GM12878 (cell line): ENCODE measurements around the gene LTK. TPM values are rescaled to one million over a fixed set of nuclear protein-coding genes. Genes with fewer than 3 reads are reported as not detected.

Source experiments
- ATAC-seq: fragments of 200-7000 bp; cut with Tn5 transposase; 3 replicates; pipeline ENCODE4 v1.9.1; 2020; ENCODE audit warnings: mild to moderate bottlenecking, moderate library complexity
- BruUV-seq: library from RNA; stranded (reverse); fragments of 400-500 nt; replicated peaks from 2 replicates; lab custom pipeline; 2021; lab: Mats Ljungman, UMichigan
- CTCF ChIA-PET: fragments of 300-600 bp; sonication (Branson Sonifier 250); formaldehyde crosslinking; extraction: SDS; loops from one replicate; lab custom pipeline; 2021; ENCODE audit warnings: inconsistent platforms; lab: Yijun Ruan, JAX
- POLR2A ChIA-PET: fragments of 350-600 bp; formaldehyde crosslinking; extraction: SDS; loops from one replicate; lab custom pipeline; 2021; ENCODE audit warnings: inconsistent platforms; lab: Charles Lee
- RAD21 ChIA-PET: fragments of 300-600 bp; sonication (Branson Sonifier 250); formaldehyde crosslinking; loops from one replicate; lab custom pipeline; 2023; ENCODE audit warnings: antibody characterized with exemption; ENCODE audit not compliant: unreplicated experiment; lab: Charles Lee
- SMC1A ChIA-PET: fragments of 300-600 bp; sonication (Branson Sonifier 250); formaldehyde crosslinking; loops from one replicate; lab custom pipeline; 2023; ENCODE audit not compliant: unreplicated experiment, uncharacterized antibody; lab: Charles Lee
- DNase-seq: peaks from one replicate; pipeline ENCODE4 v3.0.0-alpha.2; 2011; ENCODE audit warnings: low read depth, low spot score
- FAIRE-seq: peaks from 3 replicates; lab custom pipeline; 2011; peaks lifted over from hg19 to GRCh38; lab: Jason Lieb, UNC
- H2AFZ ChIP-seq: 2 replicates; pipeline ENCODE4 v1.6.0; 2011; ENCODE audit warnings: low read depth, low read length, control low read depth; ENCODE audit not compliant: control insufficient read depth
- H3K27ac ChIP-seq: 2 replicates; pipeline ENCODE4 v1.5.1; 2011; ENCODE audit warnings: control low read depth; ENCODE audit not compliant: control insufficient read depth, insufficient read depth
- H3K27me3 ChIP-seq, 2 experiments: replicated peaks in 1 of 2; 2 replicates each; pipeline versions ENCODE4 v1.6.0 to v1.6.1; 2011; ENCODE audit warnings: low read length in 1 of 2; ENCODE audit not compliant: control insufficient read depth in 2 of 2, insufficient read depth in 2 of 2
- H3K36me3 ChIP-seq, 2 experiments: 2 replicates each; pipeline ENCODE4 v1.5.1; 2011; ENCODE audit warnings: low read length in 1 of 2; ENCODE audit not compliant: control insufficient read depth in 2 of 2, insufficient read depth in 2 of 2
- H3K4me1 ChIP-seq: 2 replicates; pipeline ENCODE4 v1.6.1; 2011; ENCODE audit warnings: mild to moderate bottlenecking, low read length, moderate library complexity, mixed read lengths; ENCODE audit not compliant: control insufficient read depth, insufficient read depth
- H3K4me2 ChIP-seq: 2 replicates; pipeline ENCODE4 v1.6.0; 2011; ENCODE audit warnings: control low read depth; ENCODE audit not compliant: control insufficient read depth, insufficient read depth
- H3K4me3 ChIP-seq: fragments of 200-600 bp; sonication (generic); 2 replicates; pipeline ENCODE4 v1.5.1; 2016
- H3K79me2 ChIP-seq: 2 replicates; pipeline ENCODE4 v1.6.0; 2011; ENCODE audit warnings: low read length; ENCODE audit not compliant: control insufficient read depth, insufficient read depth
- H3K9ac ChIP-seq: 2 replicates; pipeline ENCODE4 v1.8.0; 2011; ENCODE audit warnings: low read length, control low read depth, mixed read lengths; ENCODE audit not compliant: control insufficient read depth, insufficient read depth
- H3K9me3 ChIP-seq: replicated peaks from 3 replicates; pipeline ENCODE4 v1.5.1; 2011; ENCODE audit warnings: mild to moderate bottlenecking, low read length; ENCODE audit not compliant: control insufficient read depth, insufficient read depth
- H4K20me1 ChIP-seq: 2 replicates; pipeline ENCODE4 v1.6.0; 2011; ENCODE audit not compliant: control insufficient read depth, insufficient read depth
- BCL11A ChIP-seq: IDR thresholded peaks from 2 replicates; pipeline ENCODE4 v1.6.1; 2011; ENCODE audit warnings: low read depth, low read length
- CBFB ChIP-seq: IDR thresholded peaks from 2 replicates; pipeline ENCODE4 v1.6.1; 2016; ENCODE audit warnings: antibody characterized with exemption, low read depth
- ESRRA ChIP-seq: IDR thresholded peaks from 2 replicates; pipeline ENCODE4 v1.6.1; 2012; ENCODE audit warnings: mild to moderate bottlenecking, low read length, improper control_type of control experiment
- EZH2 ChIP-seq: IDR thresholded peaks from 2 replicates; pipeline ENCODE4 v1.6.1; 2012; ENCODE audit warnings: low read depth, mild to moderate bottlenecking, control low read depth, inconsistent platforms, low read length, borderline replicate concordance; ENCODE audit not compliant: control insufficient read depth
- FOXM1 ChIP-seq: IDR thresholded peaks from 2 replicates; pipeline ENCODE4 v1.6.1; 2012; ENCODE audit warnings: low read depth, mild to moderate bottlenecking, inconsistent platforms, low read length, moderate library complexity
- MTA2 ChIP-seq: fragments of 450-650 bp; IDR thresholded peaks from 2 replicates; pipeline ENCODE4 v1.6.1; 2016; ENCODE audit warnings: low read depth, mild to moderate bottlenecking, moderate library complexity
- POLR2A ChIP-seq: IDR thresholded peaks from 2 replicates; pipeline ENCODE4 v1.6.1; 2011; ENCODE audit warnings: low read depth, mild to moderate bottlenecking, low read length
- RAD21 ChIP-seq: IDR thresholded peaks from 2 replicates; pipeline ENCODE4 v1.6.1; 2011; ENCODE audit warnings: mild to moderate bottlenecking, low read depth, low read length, moderate library complexity; ENCODE audit not compliant: insufficient read depth
- STAT3 ChIP-seq: IDR thresholded peaks from 2 replicates; pipeline ENCODE4 v1.6.1; 2011; ENCODE audit warnings: low read depth, low read length, improper control_type of control experiment
- TCF12 ChIP-seq: IDR thresholded peaks from 2 replicates; pipeline ENCODE4 v1.6.1; 2011; ENCODE audit warnings: low read depth, mild to moderate bottlenecking, low read length
- WGBS: methylation state at CpG from one replicate; pipeline ENCODE4 v1.1.6; 2016; ENCODE audit warnings: low lambda C conversion rate; ENCODE audit not compliant: insufficient replicate concordance, insufficient coverage; ENCODE audit errors: missing lambda C conversion rate; 5-methylcytosine and 5-hydroxymethylcytosine counted together
- in situ Hi-C: fragments of 300-500 bp; cut with MboI; formaldehyde crosslinking; loops from 9 replicates; pipeline ENCODE4 v1.14.3; 2018; ENCODE audit warnings: mixed read lengths
- intact Hi-C: fragments of 100-400 bp; cut with micrococcal nuclease; formaldehyde crosslinking; loops from one replicate; pipeline ENCODE4 v1.14.2; 2022; ENCODE audit not compliant: unreplicated experiment
- polyA plus RNA-seq, 11 experiments: library from polyadenylated mRNA; depleted of rRNA in 4 of 11; unstranded in 6 of 11; stranded (reverse) in 5 of 11; fragments of >200 nt; fragmentation: Nextera tagmentation in 4 of 11; fragmentation: Illumina TruSeq in 1 of 11; extraction: Ambion mirVana in 4 of 11; extraction: Trizol in 1 of 11; gene quantifications; 1 replicate in 1 of 11; 2 replicates in 10 of 11; pipeline versions ENCODE4 v1.2.1 to v1.2.3, GENCODE V29; 2011 to 2016; ENCODE audit warnings: inconsistent platforms in 2 of 11, missing spikeins in 2 of 11, low read depth in 1 of 11
- total RNA-seq, 4 experiments: library from RNA; depleted of rRNA in 3 of 4; stranded (reverse); fragments of >200 nt in 3 of 4; fragmentation: Illumina TruSeq in 1 of 4; extraction: Trizol in 1 of 4; gene quantifications; 2 replicates each; pipeline versions ENCODE4 v1.2.1 to v1.2.3, GENCODE V29; 2013 to 2021
- TF ChIP-seq, protein P1 (sequence below): IDR thresholded peaks from 2 replicates; pipeline ENCODE4 v1.6.1; 2012; ENCODE audit warnings: low read depth, low read length, improper control_type of control experiment
- TF ChIP-seq, protein P2 (sequence below): fragments of 450-650 bp; IDR thresholded peaks from 2 replicates; pipeline ENCODE4 v1.6.1; 2017; ENCODE audit warnings: mild to moderate bottlenecking, moderate library complexity
- TF ChIP-seq, protein P3 (sequence below): IDR thresholded peaks from 2 replicates; pipeline ENCODE4 v1.6.1; 2011; ENCODE audit warnings: low read depth, mild to moderate bottlenecking, low read length, moderate library complexity, borderline replicate concordance; ENCODE audit errors: extremely low read depth
- TF ChIP-seq, protein P4 (sequence below): fragments of 450-650 bp; IDR thresholded peaks from 2 replicates; pipeline ENCODE4 v1.6.1; 2017; ENCODE audit warnings: borderline replicate concordance
- TF ChIP-seq, protein P5 (sequence below): fragments of 450-650 bp; IDR thresholded peaks from 2 replicates; pipeline ENCODE4 v1.6.1; 2017; ENCODE audit warnings: low read depth, mild to moderate bottlenecking, moderate library complexity

The LTK gene
- total and polyA plus RNA-seq, 10 of the 15 experiments (the other 5 are each of a cell fraction or from before 2014, with no cell fraction given) = 0.07 to 0.80 (median 0.20) TPM; not detected in 1

DNA sequence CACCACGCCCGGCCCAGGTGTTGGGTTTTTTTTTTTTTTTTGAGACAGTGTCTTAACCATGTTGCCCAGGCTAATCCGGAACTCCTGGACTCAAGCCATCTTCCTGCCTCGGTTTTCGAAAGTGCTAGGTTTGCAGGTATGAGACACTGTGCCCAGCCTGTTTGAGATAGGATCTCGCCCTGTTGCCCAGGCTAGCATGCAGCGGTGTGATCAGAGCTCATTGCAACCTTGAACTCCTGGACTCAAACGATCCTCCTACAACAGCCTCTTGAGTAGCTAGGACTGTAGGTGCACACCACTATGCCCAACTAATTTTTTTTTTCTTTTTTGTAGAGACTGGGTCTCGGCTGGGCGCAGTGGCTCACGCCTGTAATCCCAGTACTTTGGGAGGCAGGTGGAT lies 40.2 kb downstream of the LTK start:
- ChIA-PET SMC1A (interaction anchor here (1.1 kb wide), 1 partner anchor 9 kb away, joined by 4 read pairs; no protein-coding TSS in a partner anchor), POLR2A (interaction anchor here (0.5 kb wide), 1 partner anchor 221 kb away, joined by 3 read pairs; no protein-coding TSS in a partner anchor), RAD21 (no interaction called here), CTCF (interaction anchor here (0.7 kb wide), 1 partner anchor 1875 kb away, joined by 3 read pairs; no protein-coding TSS in a partner anchor)
- Histone ChIP-seq H2AFZ (no peak overlapping the region), H3K36me3 (peaks cover 21 to 54% of the 10 kb centered on the region in 2 experiments), H3K27me3 (no peaks in the 10 kb centered on the region), H3K9ac (no peak overlapping the region), H3K4me3 (no peak overlapping the region), H4K20me1 (no peaks in the 10 kb centered on the region), H3K9me3 (no peaks in the 10 kb centered on the region), H3K4me2 (no peak overlapping the region), H3K4me1 (no peaks in the 10 kb centered on the region), H3K79me2 (no peaks in the 10 kb centered on the region), H3K27ac (no peak overlapping the region)
- no TSS peak for BruUV-seq
- in situ Hi-C loops = no loop called here
- WGBS = 98% methylated on average over 10 of the region's 11 CpGs
- DNase-seq (no peak), FAIRE-seq (no peak), ATAC-seq (no peak)
- intact Hi-C loops = no loop called here
- no peak for TF ChIP-seq STAT3
- TF ChIP-seq, protein P1, sequence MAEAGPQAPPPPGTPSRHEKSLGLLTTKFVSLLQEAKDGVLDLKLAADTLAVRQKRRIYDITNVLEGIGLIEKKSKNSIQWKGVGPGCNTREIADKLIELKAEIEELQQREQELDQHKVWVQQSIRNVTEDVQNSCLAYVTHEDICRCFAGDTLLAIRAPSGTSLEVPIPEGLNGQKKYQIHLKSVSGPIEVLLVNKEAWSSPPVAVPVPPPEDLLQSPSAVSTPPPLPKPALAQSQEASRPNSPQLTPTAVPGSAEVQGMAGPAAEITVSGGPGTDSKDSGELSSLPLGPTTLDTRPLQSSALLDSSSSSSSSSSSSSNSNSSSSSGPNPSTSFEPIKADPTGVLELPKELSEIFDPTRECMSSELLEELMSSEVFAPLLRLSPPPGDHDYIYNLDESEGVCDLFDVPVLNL = no peak
- no peak for TF ChIP-seq CBFB
- TF ChIP-seq, protein P2, sequence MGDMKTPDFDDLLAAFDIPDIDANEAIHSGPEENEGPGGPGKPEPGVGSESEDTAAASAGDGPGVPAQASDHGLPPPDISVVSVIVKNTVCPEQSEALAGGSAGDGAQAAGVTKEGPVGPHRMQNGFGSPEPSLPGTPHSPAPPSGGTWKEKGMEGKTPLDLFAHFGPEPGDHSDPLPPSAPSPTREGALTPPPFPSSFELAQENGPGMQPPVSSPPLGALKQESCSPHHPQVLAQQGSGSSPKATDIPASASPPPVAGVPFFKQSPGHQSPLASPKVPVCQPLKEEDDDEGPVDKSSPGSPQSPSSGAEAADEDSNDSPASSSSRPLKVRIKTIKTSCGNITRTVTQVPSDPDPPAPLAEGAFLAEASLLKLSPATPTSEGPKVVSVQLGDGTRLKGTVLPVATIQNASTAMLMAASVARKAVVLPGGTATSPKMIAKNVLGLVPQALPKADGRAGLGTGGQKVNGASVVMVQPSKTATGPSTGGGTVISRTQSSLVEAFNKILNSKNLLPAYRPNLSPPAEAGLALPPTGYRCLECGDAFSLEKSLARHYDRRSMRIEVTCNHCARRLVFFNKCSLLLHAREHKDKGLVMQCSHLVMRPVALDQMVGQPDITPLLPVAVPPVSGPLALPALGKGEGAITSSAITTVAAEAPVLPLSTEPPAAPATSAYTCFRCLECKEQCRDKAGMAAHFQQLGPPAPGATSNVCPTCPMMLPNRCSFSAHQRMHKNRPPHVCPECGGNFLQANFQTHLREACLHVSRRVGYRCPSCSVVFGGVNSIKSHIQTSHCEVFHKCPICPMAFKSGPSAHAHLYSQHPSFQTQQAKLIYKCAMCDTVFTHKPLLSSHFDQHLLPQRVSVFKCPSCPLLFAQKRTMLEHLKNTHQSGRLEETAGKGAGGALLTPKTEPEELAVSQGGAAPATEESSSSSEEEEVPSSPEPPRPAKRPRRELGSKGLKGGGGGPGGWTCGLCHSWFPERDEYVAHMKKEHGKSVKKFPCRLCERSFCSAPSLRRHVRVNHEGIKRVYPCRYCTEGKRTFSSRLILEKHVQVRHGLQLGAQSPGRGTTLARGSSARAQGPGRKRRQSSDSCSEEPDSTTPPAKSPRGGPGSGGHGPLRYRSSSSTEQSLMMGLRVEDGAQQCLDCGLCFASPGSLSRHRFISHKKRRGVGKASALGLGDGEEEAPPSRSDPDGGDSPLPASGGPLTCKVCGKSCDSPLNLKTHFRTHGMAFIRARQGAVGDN = no peak
- no peak for TF ChIP-seq POLR2A
- TF ChIP-seq, protein P3, sequence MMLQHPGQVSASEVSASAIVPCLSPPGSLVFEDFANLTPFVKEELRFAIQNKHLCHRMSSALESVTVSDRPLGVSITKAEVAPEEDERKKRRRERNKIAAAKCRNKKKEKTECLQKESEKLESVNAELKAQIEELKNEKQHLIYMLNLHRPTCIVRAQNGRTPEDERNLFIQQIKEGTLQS = no peak
- TF ChIP-seq, protein P4, sequence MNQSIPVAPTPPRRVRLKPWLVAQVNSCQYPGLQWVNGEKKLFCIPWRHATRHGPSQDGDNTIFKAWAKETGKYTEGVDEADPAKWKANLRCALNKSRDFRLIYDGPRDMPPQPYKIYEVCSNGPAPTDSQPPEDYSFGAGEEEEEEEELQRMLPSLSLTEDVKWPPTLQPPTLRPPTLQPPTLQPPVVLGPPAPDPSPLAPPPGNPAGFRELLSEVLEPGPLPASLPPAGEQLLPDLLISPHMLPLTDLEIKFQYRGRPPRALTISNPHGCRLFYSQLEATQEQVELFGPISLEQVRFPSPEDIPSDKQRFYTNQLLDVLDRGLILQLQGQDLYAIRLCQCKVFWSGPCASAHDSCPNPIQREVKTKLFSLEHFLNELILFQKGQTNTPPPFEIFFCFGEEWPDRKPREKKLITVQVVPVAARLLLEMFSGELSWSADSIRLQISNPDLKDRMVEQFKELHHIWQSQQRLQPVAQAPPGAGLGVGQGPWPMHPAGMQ = no peak
- TF ChIP-seq FOXM1 = no peak
- no peak for TF ChIP-seq RAD21
- TF ChIP-seq TCF12 = no peak
- TF ChIP-seq EZH2 = no peak
- no peak for TF ChIP-seq ESRRA
- TF ChIP-seq MTA2 = no peak
- TF ChIP-seq, protein P5, sequence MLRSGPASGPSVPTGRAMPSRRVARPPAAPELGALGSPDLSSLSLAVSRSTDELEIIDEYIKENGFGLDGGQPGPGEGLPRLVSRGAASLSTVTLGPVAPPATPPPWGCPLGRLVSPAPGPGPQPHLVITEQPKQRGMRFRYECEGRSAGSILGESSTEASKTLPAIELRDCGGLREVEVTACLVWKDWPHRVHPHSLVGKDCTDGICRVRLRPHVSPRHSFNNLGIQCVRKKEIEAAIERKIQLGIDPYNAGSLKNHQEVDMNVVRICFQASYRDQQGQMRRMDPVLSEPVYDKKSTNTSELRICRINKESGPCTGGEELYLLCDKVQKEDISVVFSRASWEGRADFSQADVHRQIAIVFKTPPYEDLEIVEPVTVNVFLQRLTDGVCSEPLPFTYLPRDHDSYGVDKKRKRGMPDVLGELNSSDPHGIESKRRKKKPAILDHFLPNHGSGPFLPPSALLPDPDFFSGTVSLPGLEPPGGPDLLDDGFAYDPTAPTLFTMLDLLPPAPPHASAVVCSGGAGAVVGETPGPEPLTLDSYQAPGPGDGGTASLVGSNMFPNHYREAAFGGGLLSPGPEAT = no peak
- no peak for TF ChIP-seq BCL11A
